Measurements from ENCODE around the gene COMT.

COMT gene

GRCh38 chr22:19990188-19990587 lies 48.6 kb downstream of the COMT start:
- DNase-seq (ENCODE audit: extremely low read depth, low read depth), result no peak
- TF ChIP-seq CTCF (IDR thresholded peaks at IDR 0.05; ENCODE audit: low read depth, low read length), result no peak

- DNase-seq (ENCODE audit: extremely low read depth, low read depth), result no peak
- no peak for TF ChIP-seq CTCF (IDR thresholded peaks at IDR 0.05; ENCODE audit: low read depth, low read length)
Observed at GRCh38 chr22:19990609-19991394, 49.2 kb downstream of the COMT start.

- DNase-seq (ENCODE audit: extremely low read depth, low read depth), result no peak
- TF ChIP-seq CTCF (IDR thresholded peaks at IDR 0.05; ENCODE audit: low read depth, low read length), result no peak
Observed at GRCh38 chr22:19991395-19991644, 49.7 kb downstream of the COMT start.

GRCh38 chr22:19991645-19992451 lies 50.3 kb downstream of the COMT start:
- TF ChIP-seq CTCF (IDR thresholded peaks at IDR 0.05; ENCODE audit: low read depth, low read length), result no peak
- no peak for DNase-seq (ENCODE audit: extremely low read depth, low read depth)

DNA sequence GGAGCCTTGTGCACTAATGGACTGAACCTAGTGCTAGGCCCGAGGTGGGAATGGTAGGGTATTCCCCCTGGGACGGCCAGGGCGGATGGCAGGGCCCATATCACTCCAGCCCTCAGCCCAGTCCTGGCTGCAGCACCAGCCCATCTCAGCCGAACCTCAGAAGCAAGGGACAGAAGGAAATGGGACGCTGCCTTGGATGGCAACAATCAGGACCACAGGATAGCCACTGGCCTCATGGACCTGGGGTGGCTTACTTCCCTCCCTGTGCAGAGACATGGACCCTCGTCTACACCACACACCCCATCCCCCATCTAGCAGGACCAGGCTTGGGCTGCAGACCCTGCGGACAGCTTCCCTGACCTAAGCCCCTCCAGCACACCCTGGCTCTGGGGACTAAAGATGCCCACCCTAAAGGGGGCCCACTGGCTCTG lies 50.9 kb downstream of the COMT start:
- no peak for DNase-seq (ENCODE audit: extremely low read depth, low read depth)
- no peak for TF ChIP-seq CTCF (IDR thresholded peaks at IDR 0.05; ENCODE audit: low read depth, low read length)

GRCh38 chr22:19992921-19993355 lies 51.4 kb downstream of the COMT start:
- no peak for DNase-seq (ENCODE audit: extremely low read depth, low read depth)
- TF ChIP-seq CTCF (IDR thresholded peaks at IDR 0.05; ENCODE audit: low read depth, low read length), result no peak

GRCh38 chr22:19993926-19994325 lies 52.4 kb downstream of the COMT start:
- no peak for TF ChIP-seq CTCF (IDR thresholded peaks at IDR 0.05; ENCODE audit: low read depth, low read length)
- DNase-seq (ENCODE audit: extremely low read depth, low read depth), result no peak
